Thyroid gland (tissue), 4 donors: ENCODE data around the gene SYNPO2L. TPM values are rescaled to one million over a fixed set of nuclear protein-coding genes. Genes with fewer than 3 reads are reported as not detected.
A peak's percentile ranks its signal among the peaks of the same experiment; 100 is the strongest.

Experiments
- DNase-seq, 2 donors: peaks; one replicate each; pipeline ENCODE4 v3.0.0-alpha.2; 2019
- H3K27ac ChIP-seq, 3 donors: fragments of 200-600 bp; sonication (generic); 1 replicate in 2 of 3; 2 replicates in 1 of 3; pipeline ENCODE4 v1.5.1; 2016 to 2019; ENCODE audit warnings: mild to moderate bottlenecking in 1 of 3, moderate library complexity in 1 of 3
- H3K27me3 ChIP-seq: fragments of 200-600 bp; sonication (generic); one replicate; pipeline ENCODE4 v1.5.1; 2019
- H3K36me3 ChIP-seq, 2 donors: fragments of 200-600 bp; sonication (generic); one replicate each; pipeline ENCODE4 v1.5.1; 2016 to 2019
- H3K4me1 ChIP-seq, 2 donors: fragments of 200-600 bp; sonication (generic); one replicate each; pipeline ENCODE4 v1.5.1; 2017 to 2019
- H3K4me3 ChIP-seq, 3 donors: fragments of 200-600 bp; sonication (generic); replicated peaks in 1 of 3; 1 replicate in 2 of 3; 2 replicates in 1 of 3; pipeline ENCODE4 v1.5.1; 2016; ENCODE audit warnings: mild to moderate bottlenecking in 1 of 3
- H3K9me3 ChIP-seq: fragments of 200-600 bp; sonication (generic); one replicate; pipeline ENCODE4 v1.5.1; 2017
- POLR2A ChIP-seq, 2 donors: fragments of 450-650 bp; IDR thresholded peaks; one replicate each; pipeline ENCODE4 v1.6.1; 2017; ENCODE audit warnings: antibody characterized with exemption in 2 of 2, mild to moderate bottlenecking in 2 of 2, moderate library complexity in 1 of 2
- WGBS, 2 donors: methylation state at CpG; one replicate each; pipeline ENCODE4 v1.1.5; 2017; 5-methylcytosine and 5-hydroxymethylcytosine counted together
- intact Hi-C: fragments of 100-400 bp; cut with DNase I; formaldehyde crosslinking; loops from one replicate; pipeline ENCODE4 v1.15.1; 2023
- total RNA-seq, 4 donors: library from RNA; depleted of rRNA; stranded (reverse); fragments of >200 nt; gene quantifications; one replicate each; pipeline ENCODE4 v1.2.3, GENCODE V29; 2016
- TF ChIP-seq, protein P1 (sequence below), 6 experiments: fragments of 200-600 bp in 3 of 6; fragments of 450-650 bp in 3 of 6; sonication (generic) in 3 of 6; IDR thresholded peaks; one replicate each; pipeline ENCODE4 v1.5.1; 2016 to 2019; ENCODE audit warnings: antibody characterized with exemption in 6 of 6, mild to moderate bottlenecking in 2 of 6, inconsistent platforms in 1 of 6, moderate library complexity in 1 of 6

Gene SYNPO2L
- total RNA-seq, 4 donors from 2014 or later, result not detected

- peak; percentile 62 to 68 for DNase-seq
- Histone ChIP-seq H3K27ac (peak overlapping the region in 1 of 3 donors; percentile 14), H3K9me3 (no peaks in the 10 kb centered on the region), H3K27me3 (no peaks in the 10 kb centered on the region), H3K4me3 (peak overlapping the region; percentile 25 to 91 (median 67)), H3K36me3 (no peaks in the 10 kb centered on the region), H3K4me1 (peaks cover 11 to 19% of the 10 kb centered on the region in 2 donors)
- intact Hi-C loops, result loop anchor here (5.0 kb wide), 1 partner anchor 115 kb away; no protein-coding TSS in a partner anchor
- TF ChIP-seq POLR2A (IDR thresholded peaks at IDR 0.05), result no peak
- TF ChIP-seq, protein P1, sequence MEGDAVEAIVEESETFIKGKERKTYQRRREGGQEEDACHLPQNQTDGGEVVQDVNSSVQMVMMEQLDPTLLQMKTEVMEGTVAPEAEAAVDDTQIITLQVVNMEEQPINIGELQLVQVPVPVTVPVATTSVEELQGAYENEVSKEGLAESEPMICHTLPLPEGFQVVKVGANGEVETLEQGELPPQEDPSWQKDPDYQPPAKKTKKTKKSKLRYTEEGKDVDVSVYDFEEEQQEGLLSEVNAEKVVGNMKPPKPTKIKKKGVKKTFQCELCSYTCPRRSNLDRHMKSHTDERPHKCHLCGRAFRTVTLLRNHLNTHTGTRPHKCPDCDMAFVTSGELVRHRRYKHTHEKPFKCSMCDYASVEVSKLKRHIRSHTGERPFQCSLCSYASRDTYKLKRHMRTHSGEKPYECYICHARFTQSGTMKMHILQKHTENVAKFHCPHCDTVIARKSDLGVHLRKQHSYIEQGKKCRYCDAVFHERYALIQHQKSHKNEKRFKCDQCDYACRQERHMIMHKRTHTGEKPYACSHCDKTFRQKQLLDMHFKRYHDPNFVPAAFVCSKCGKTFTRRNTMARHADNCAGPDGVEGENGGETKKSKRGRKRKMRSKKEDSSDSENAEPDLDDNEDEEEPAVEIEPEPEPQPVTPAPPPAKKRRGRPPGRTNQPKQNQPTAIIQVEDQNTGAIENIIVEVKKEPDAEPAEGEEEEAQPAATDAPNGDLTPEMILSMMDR (IDR thresholded peaks at IDR 0.05), result no peak
- WGBS, 2 donors, result 11% methylated on average over 20 to 30 of the region's 32 CpGs
These were observed 8.5 kb downstream of the SYNPO2L start for GRCh38 chr10:73647211-73647874.

DNA sequence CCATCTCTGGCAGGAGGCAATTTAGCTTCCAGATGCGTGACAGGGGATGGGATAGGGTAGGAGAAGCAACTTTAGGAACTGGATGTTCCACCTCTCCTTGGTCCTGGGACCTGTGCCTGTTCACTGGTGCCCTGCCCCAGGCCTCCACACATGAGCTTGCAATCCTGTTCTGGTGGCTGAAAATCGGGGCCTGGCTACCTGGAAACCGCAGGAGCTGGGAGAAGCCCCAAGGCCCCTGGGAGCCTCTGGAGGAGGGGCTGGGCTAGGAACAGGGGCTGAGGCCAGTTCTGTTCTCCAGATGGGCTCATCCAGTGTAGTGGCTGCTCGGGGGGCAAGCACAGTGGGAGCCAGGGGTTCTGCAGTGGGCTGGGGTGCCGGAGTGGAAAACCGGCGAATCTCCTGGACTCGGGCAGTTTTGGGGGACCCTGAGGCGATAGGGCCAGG, 9.2 kb downstream of the SYNPO2L start:
- 91 to 94% methylated on average over 7 to 9 of the region's 9 CpGs for WGBS, 2 donors
- TF ChIP-seq, protein P1 (IDR thresholded peaks at IDR 0.05), result no peak
- TF ChIP-seq POLR2A (IDR thresholded peaks at IDR 0.05), result no peak
- H3K4me3 ChIP-seq, result no peak overlapping the region
- no peak for DNase-seq
- intact Hi-C loops, result loop anchor here (5.0 kb wide), 1 partner anchor 114 kb away; no protein-coding TSS in a partner anchor
- H3K27me3 ChIP-seq, result no peaks in the 10 kb centered on the region
- no peaks in the 10 kb centered on the region for H3K36me3 ChIP-seq
- H3K27ac ChIP-seq, result no peak overlapping the region
- peaks cover 13 to 25% of the 10 kb centered on the region in 2 donors for H3K4me1 ChIP-seq
- no peaks in the 10 kb centered on the region for H3K9me3 ChIP-seq

DNA sequence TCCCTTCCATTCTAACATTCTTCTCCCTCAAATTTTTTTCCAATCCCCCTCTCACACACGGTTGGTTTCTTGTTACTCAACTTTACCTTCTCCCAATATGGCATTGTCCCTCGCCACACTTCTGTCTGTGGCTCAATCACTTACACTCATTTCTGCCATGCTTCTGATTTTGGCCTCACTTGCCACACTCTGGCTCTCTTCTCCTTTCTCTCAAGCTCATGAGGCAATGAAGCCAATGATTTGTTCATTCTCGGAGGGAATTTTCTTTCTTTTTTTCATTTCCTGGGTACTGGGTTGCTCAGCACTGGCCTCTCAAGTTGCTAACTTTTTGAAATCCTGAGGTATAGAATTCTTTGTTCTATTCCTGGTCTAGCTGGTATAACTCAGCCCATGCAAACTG, 10.6 kb downstream of the SYNPO2L start:
- Histone ChIP-seq H3K4me1 (peaks cover 27 to 39% of the 10 kb centered on the region in 2 donors), H3K4me3 (no peak overlapping the region), H3K27ac (no peak overlapping the region), H3K27me3 (no peaks in the 10 kb centered on the region), H3K9me3 (no peaks in the 10 kb centered on the region), H3K36me3 (no peaks in the 10 kb centered on the region)
- WGBS, 2 donors, result 58 to 61% methylated on average over 3 of the region's 3 CpGs
- TF ChIP-seq POLR2A (IDR thresholded peaks at IDR 0.05), result no peak
- TF ChIP-seq, protein P1 (IDR thresholded peaks at IDR 0.05), result no peak
- DNase-seq, result no peak
- intact Hi-C loops, result loop anchor here (5.0 kb wide), 1 partner anchor 113 kb away; no protein-coding TSS in a partner anchor

- intact Hi-C loops, result loop anchor here (5.0 kb wide), 1 partner anchor 112 kb away; no protein-coding TSS in a partner anchor
- no peak overlapping the region for H3K27ac ChIP-seq
- 72 to 93% methylated on average over 1 of the region's 1 CpG for WGBS, 2 donors
These were observed 11.1 kb downstream of the SYNPO2L start for GRCh38 chr10:73644767-73645166.

More at GRCh38 chr10:73644767-73645166, 11.1 kb downstream of the SYNPO2L start:
- no peak for DNase-seq
- TF ChIP-seq, protein P1 (IDR thresholded peaks at IDR 0.05), result no peak
- no peak for TF ChIP-seq POLR2A (IDR thresholded peaks at IDR 0.05)
- no peaks in the 10 kb centered on the region for H3K27me3 ChIP-seq
- no peaks in the 10 kb centered on the region for H3K9me3 ChIP-seq
- no peaks in the 10 kb centered on the region for H3K36me3 ChIP-seq
- H3K4me3 ChIP-seq, result no peak overlapping the region
- peaks cover 31 to 44% of the 10 kb centered on the region in 2 donors for H3K4me1 ChIP-seq
